Stimulated activated CD8-positive, alpha-beta memory T cell treated with anti-CD3 and anti-CD28 coated beads, Interleukin-15, amount 100 ng/mL, for 48 hours (primary cell): Measurements from ENCODE around the gene CNGA3.
"Not testable (repeated sequence)": the region's sequence is repeated elsewhere in the genome, so short reads cannot be mapped to it uniquely, and the experiment has no call there.

Experiments used
- DNase-seq, 2 donors: peaks; one replicate each; pipeline ENCODE4 v3.0.0-alpha.2; 2020; ENCODE audit warnings: low read depth in 2 of 2

Gene CNGA3

GRCh38 chr2:98346311-98347236, at the start of gene CNGA3:
CNGA3 (plus strand) TSS chr2:98346456; CDS start chr2:98369976, 23,520 bp downstream.
- no peak for DNase-seq

- DNase-seq: no peak
These were observed 48.2 kb upstream of the CNGA3 start for GRCh38 chr2:98297817-98298682.

GRCh38 chr2:98298683-98299164, 47.5 kb upstream of the CNGA3 start:
- DNase-seq: no peak

- DNase-seq: no peak
These were observed 46.9 kb upstream of the CNGA3 start for GRCh38 chr2:98299211-98299905.

GRCh38 chr2:98300141-98300874, 45.9 kb upstream of the CNGA3 start:
- no peak for DNase-seq

- no peak for DNase-seq
These were observed 44.8 kb upstream of the CNGA3 start for GRCh38 chr2:98301469-98301868.

- DNase-seq: not testable (repeated sequence)
These were observed 39.0 kb upstream of the CNGA3 start for GRCh38 chr2:98307131-98307696.

- no peak for DNase-seq
These were observed 38.2 kb upstream of the CNGA3 start for GRCh38 chr2:98308068-98308467.

GRCh38 chr2:98308532-98308931, 37.7 kb upstream of the CNGA3 start:
- DNase-seq: no peak

- DNase-seq: no peak
These were observed 36.7 kb upstream of the CNGA3 start for GRCh38 chr2:98309580-98309979.

GRCh38 chr2:98310010-98310409, 36.2 kb upstream of the CNGA3 start:
- no peak for DNase-seq

- DNase-seq: no peak
These were observed 35.2 kb upstream of the CNGA3 start for GRCh38 chr2:98311090-98311489.

- no peak for DNase-seq
These were observed 34.3 kb upstream of the CNGA3 start for GRCh38 chr2:98311771-98312545.

GRCh38 chr2:98313492-98314250, 32.6 kb upstream of the CNGA3 start:
- no peak for DNase-seq

GRCh38 chr2:98314251-98314650, 32.0 kb upstream of the CNGA3 start:
- DNase-seq: no peak

GRCh38 chr2:98315957-98316356, 30.3 kb upstream of the CNGA3 start:
- no peak for DNase-seq

GRCh38 chr2:98317214-98317613, 29.0 kb upstream of the CNGA3 start:
- no peak for DNase-seq

- not testable (repeated sequence) for DNase-seq
These were observed 26.1 kb upstream of the CNGA3 start for GRCh38 chr2:98320171-98320570.

GRCh38 chr2:98324181-98324580, 22.1 kb upstream of the CNGA3 start:
- no peak for DNase-seq
